Fibroblast of skin of back (primary cell): ENCODE results near the gene ADAMTS17.
A peak's percentile ranks its signal among the peaks of the same experiment; 100 is the strongest.
"Not testable (repeated sequence)": the region's sequence is repeated elsewhere in the genome, so short reads cannot be mapped to it uniquely, and the experiment has no call there.

ENCODE experiments used
- DNase-seq: peaks from one replicate; pipeline ENCODE4 v3.0.0-alpha.2; 2013

Gene ADAMTS17

GRCh38 chr15:100066521-100067280 is 275.1 kb downstream of the ADAMTS17 start:
- not testable (repeated sequence) for DNase-seq

- no peak for DNase-seq
Measured at GRCh38 chr15:100061944-100062343, 279.8 kb downstream of the ADAMTS17 start.

GRCh38 chr15:100060276-100060926 is 281.4 kb downstream of the ADAMTS17 start:
- DNase-seq, result no peak

- DNase-seq, result no peak
Measured at GRCh38 chr15:100059521-100059920, 282.3 kb downstream of the ADAMTS17 start.

GRCh38 chr15:100059094-100059493 is 282.7 kb downstream of the ADAMTS17 start:
- no peak for DNase-seq

- DNase-seq, result no peak
Measured at GRCh38 chr15:100058458-100058857, 283.3 kb downstream of the ADAMTS17 start.

GRCh38 chr15:100057281-100057680 is 284.5 kb downstream of the ADAMTS17 start:
- no peak for DNase-seq

- no peak for DNase-seq
Measured at GRCh38 chr15:100056411-100057072, 285.2 kb downstream of the ADAMTS17 start.

GRCh38 chr15:100055821-100056220 is 286.0 kb downstream of the ADAMTS17 start:
- DNase-seq, result no peak

GRCh38 chr15:100054539-100054938 is 287.2 kb downstream of the ADAMTS17 start:
- no peak for DNase-seq

GRCh38 chr15:100053474-100054121 is 288.2 kb downstream of the ADAMTS17 start:
- no peak for DNase-seq

- no peak for DNase-seq
Measured at GRCh38 chr15:100052716-100053473, 288.9 kb downstream of the ADAMTS17 start.

- DNase-seq, result no peak
Measured at GRCh38 chr15:100050877-100051786, 290.6 kb downstream of the ADAMTS17 start.

GRCh38 chr15:100049936-100050876 is 291.6 kb downstream of the ADAMTS17 start:
- DNase-seq, result no peak

- DNase-seq, result no peak
Measured at GRCh38 chr15:100049483-100049882, 292.3 kb downstream of the ADAMTS17 start.

- DNase-seq, result no peak
Measured at GRCh38 chr15:100048736-100049135, 293.0 kb downstream of the ADAMTS17 start.

GRCh38 chr15:100043692-100044091 is 298.1 kb downstream of the ADAMTS17 start:
- no peak for DNase-seq

GRCh38 chr15:100043068-100043641 is 298.6 kb downstream of the ADAMTS17 start:
- DNase-seq, result peak; percentile 83

GRCh38 chr15:100042558-100042957 is 299.2 kb downstream of the ADAMTS17 start:
- DNase-seq, result peak; percentile 58
